IMR-90 (cell line): ENCODE data around the gene PABPC1L. TPM values are rescaled to one million over a fixed set of nuclear protein-coding genes. Genes with fewer than 3 reads are reported as not detected.

Experiments
- ATAC-seq: fragments of 200-7000 bp; cut with Tn5 transposase; 2 replicates; pipeline ENCODE4 v1.9.1; 2020; ENCODE audit warnings: low read depth, mild to moderate bottlenecking, moderate library complexity
- BruUV-seq: library from RNA; stranded (reverse); fragments of 400-500 nt; replicated peaks from 2 replicates; lab custom pipeline; 2021; lab: Mats Ljungman, UMichigan
- CTCF ChIA-PET: fragments of 300-600 bp; formaldehyde crosslinking; extraction: SDS; loops from one replicate; lab custom pipeline; 2021; ENCODE audit warnings: antibody characterized with exemption; lab: Yijun Ruan, JAX
- POLR2A ChIA-PET: fragments of 300-600 bp; sonication (Branson Sonifier 250); formaldehyde crosslinking; loops from one replicate; lab custom pipeline; 2022; ENCODE audit warnings: antibody characterized with exemption; ENCODE audit not compliant: unreplicated experiment; lab: Charles Lee
- DNase-seq: peaks from one replicate; pipeline ENCODE4 v3.0.0; 2013
- H2AFZ ChIP-seq: replicated peaks from 2 replicates; pipeline ENCODE3; 2013; ENCODE audit warnings: low read length, mild to moderate bottlenecking; ENCODE audit not compliant: poor library complexity
- H2AK5ac ChIP-seq: 2 replicates; pipeline ENCODE4 v1.6.1; 2013; ENCODE audit warnings: low read depth, low read length, inconsistent platforms
- H2AK9ac ChIP-seq: replicated peaks from 2 replicates; pipeline ENCODE3; 2013; ENCODE audit warnings: mild to moderate bottlenecking, low read depth, low read length, moderate library complexity; ENCODE audit not compliant: poor library complexity
- H2BK120ac ChIP-seq: 2 replicates; pipeline ENCODE4 v1.6.1; 2013; ENCODE audit warnings: low read depth, low read length, inconsistent platforms
- H2BK15ac ChIP-seq: 3 replicates; pipeline ENCODE4 v1.6.1; 2013; ENCODE audit warnings: low read depth, low read length, inconsistent platforms
- H2BK20ac ChIP-seq: 2 replicates; pipeline ENCODE4 v1.6.1; 2013; ENCODE audit warnings: low read depth, mild to moderate bottlenecking, inconsistent platforms, low read length, moderate library complexity
- H2BK5ac ChIP-seq: 2 replicates; pipeline ENCODE4 v1.6.1; 2013; ENCODE audit warnings: mild to moderate bottlenecking, low read depth, low read length, inconsistent platforms; ENCODE audit not compliant: poor library complexity, severe bottlenecking
- H3K14ac ChIP-seq: replicated peaks from 2 replicates; pipeline ENCODE4 v1.6.1; 2013; ENCODE audit warnings: low read depth, low read length, inconsistent platforms
- H3K18ac ChIP-seq: 2 replicates; pipeline ENCODE4 v1.6.1; 2013; ENCODE audit warnings: low read depth, low read length, control low read depth
- H3K23ac ChIP-seq: 2 replicates; pipeline ENCODE4 v1.6.1; 2013; ENCODE audit warnings: low read depth, low read length, inconsistent platforms
- H3K27ac ChIP-seq: 2 replicates; pipeline ENCODE4 v1.5.1; 2013; ENCODE audit warnings: mild to moderate bottlenecking, control low read depth, low read length; ENCODE audit not compliant: insufficient read depth
- H3K27me3 ChIP-seq: 2 replicates; pipeline ENCODE4 v1.6.1; 2013; ENCODE audit warnings: low read length; ENCODE audit not compliant: control insufficient read depth, insufficient read depth
- H3K36me3 ChIP-seq: 2 replicates; pipeline ENCODE4 v1.6.1; 2013; ENCODE audit warnings: low read length, mixed read lengths; ENCODE audit not compliant: control insufficient read depth, insufficient read depth
- H3K4ac ChIP-seq: 2 replicates; pipeline ENCODE4 v1.6.1; 2013; ENCODE audit warnings: low read depth, low read length, inconsistent platforms
- H3K4me1 ChIP-seq: 2 replicates; pipeline ENCODE4 v1.6.1; 2013; ENCODE audit warnings: low read length, mixed read lengths; ENCODE audit not compliant: control insufficient read depth, insufficient read depth
- H3K4me2 ChIP-seq: 2 replicates; pipeline ENCODE4 v1.6.1; 2013; ENCODE audit warnings: low read depth, mild to moderate bottlenecking, control low read depth, low read length, moderate library complexity
- H3K4me3 ChIP-seq: 2 replicates; pipeline ENCODE4 v1.5.1; 2013; ENCODE audit warnings: low read depth, mild to moderate bottlenecking, control low read depth, low read length, moderate library complexity; ENCODE audit not compliant: insufficient read depth
- H3K56ac ChIP-seq: 2 replicates; pipeline ENCODE4 v1.6.1; 2013; ENCODE audit warnings: low read length, inconsistent platforms; ENCODE audit not compliant: insufficient read depth; ENCODE audit errors: extremely low read depth
- H3K79me1 ChIP-seq, 2 experiments: 2 replicates each; pipeline ENCODE4 v1.6.1; 2013; ENCODE audit warnings: low read length in 2 of 2, inconsistent platforms in 1 of 2, low read depth in 1 of 2
- H3K9ac ChIP-seq: 2 replicates; pipeline ENCODE4 v1.6.1; 2013; ENCODE audit warnings: low read depth, low read length, control low read depth
- H3K9me1 ChIP-seq: 2 replicates; pipeline ENCODE4 v1.6.1; 2013; ENCODE audit warnings: low read length, inconsistent platforms; ENCODE audit not compliant: insufficient read depth
- H3K9me3 ChIP-seq: 2 replicates; pipeline ENCODE4 v1.6.1; 2013; ENCODE audit warnings: low read length; ENCODE audit not compliant: control insufficient read depth, insufficient read depth
- H4K20me1 ChIP-seq: 2 replicates; pipeline ENCODE4 v1.6.1; 2013; ENCODE audit warnings: low read length, inconsistent platforms; ENCODE audit not compliant: insufficient read depth
- H4K5ac ChIP-seq: 2 replicates; pipeline ENCODE4 v1.6.1; 2013; ENCODE audit warnings: mild to moderate bottlenecking, low read depth, low read length, control low read depth
- H4K8ac ChIP-seq, 2 experiments: 2 replicates each; pipeline ENCODE4 v1.6.1; 2013; ENCODE audit warnings: low read depth in 2 of 2, low read length in 2 of 2, control low read depth in 1 of 2, inconsistent platforms in 1 of 2
- H4K91ac ChIP-seq: 2 replicates; pipeline ENCODE4 v1.6.1; 2013; ENCODE audit warnings: low read depth, low read length, inconsistent platforms; ENCODE audit not compliant: insufficient read depth
- BHLHE40 ChIP-seq: fragments of 150-350 bp; IDR thresholded peaks from 2 replicates; pipeline ENCODE4 v1.6.1; 2016; ENCODE audit warnings: mild to moderate bottlenecking, low read depth, low read length
- CTCF ChIP-seq: conservative IDR thresholded peaks from 2 replicates; pipeline ENCODE4 v1.5.1; 2012; ENCODE audit warnings: mild to moderate bottlenecking, low read depth, low read length, improper control_type of control experiment
- MAFK ChIP-seq: IDR thresholded peaks from 2 replicates; pipeline ENCODE4 v1.6.1; 2012; ENCODE audit warnings: low read depth, low read length, improper control_type of control experiment
- RCOR1 ChIP-seq: IDR thresholded peaks from 2 replicates; pipeline ENCODE4 v1.6.1; 2012; ENCODE audit warnings: mild to moderate bottlenecking, low read length, improper control_type of control experiment; ENCODE audit not compliant: insufficient replicate concordance
- RFX5 ChIP-seq: IDR thresholded peaks from 2 replicates; pipeline ENCODE4 v1.8.0; 2012; ENCODE audit warnings: low read depth, mild to moderate bottlenecking, low read length, moderate library complexity
- SMC3 ChIP-seq: fragments of 150-350 bp; IDR thresholded peaks from 2 replicates; pipeline ENCODE4 v1.6.1; 2016; ENCODE audit warnings: low read depth, mild to moderate bottlenecking, antibody characterized with exemption, low read length, moderate library complexity
- WGBS, 2 experiments: methylation state at CpG; one replicate each; pipeline versions ENCODE4 v1.1.5 to v1.1.7; 2013; ENCODE audit warnings: missing lambda C conversion rate in 2 of 2; ENCODE audit not compliant: insufficient read length in 1 of 2; ENCODE audit errors: extremely low coverage in 2 of 2; 5-methylcytosine and 5-hydroxymethylcytosine counted together
- dilution Hi-C: fragments of 300-500 bp; cut with HindIII; formaldehyde crosslinking; loops from one replicate; pipeline ENCODE4 v1.14.3; 2018; ENCODE audit warnings: low sequenced_read_pairs; ENCODE audit not compliant: unreplicated experiment
- in situ Hi-C: fragments of 300-500 bp; cut with MboI; formaldehyde crosslinking; loops from 3 replicates; pipeline ENCODE4 v1.14.3; 2019; ENCODE audit warnings: low sequenced_read_pairs, inconsistent platforms, mixed read lengths
- intact Hi-C: fragments of 100-400 bp; cut with micrococcal nuclease; formaldehyde crosslinking; loops from 2 replicates; pipeline ENCODE4 v1.10.0; 2022
- polyA plus RNA-seq, 3 experiments: library from polyadenylated mRNA; depleted of rRNA; stranded (reverse); fragments of >200 nt; gene quantifications; 2 replicates each; pipeline ENCODE4 v1.2.3, GENCODE V29; 2012; ENCODE audit warnings: low replicate concordance in 1 of 3
- total RNA-seq: library from RNA; depleted of rRNA; stranded (reverse); fragments of >200 nt; gene quantifications from 2 replicates; pipeline ENCODE4 v1.2.3, GENCODE V29; 2012

Gene PABPC1L
- total and polyA plus RNA-seq, 2 of the 4 experiments (the other 2 are of a cell fraction) = 6.1 to 82.4 TPM

DNA sequence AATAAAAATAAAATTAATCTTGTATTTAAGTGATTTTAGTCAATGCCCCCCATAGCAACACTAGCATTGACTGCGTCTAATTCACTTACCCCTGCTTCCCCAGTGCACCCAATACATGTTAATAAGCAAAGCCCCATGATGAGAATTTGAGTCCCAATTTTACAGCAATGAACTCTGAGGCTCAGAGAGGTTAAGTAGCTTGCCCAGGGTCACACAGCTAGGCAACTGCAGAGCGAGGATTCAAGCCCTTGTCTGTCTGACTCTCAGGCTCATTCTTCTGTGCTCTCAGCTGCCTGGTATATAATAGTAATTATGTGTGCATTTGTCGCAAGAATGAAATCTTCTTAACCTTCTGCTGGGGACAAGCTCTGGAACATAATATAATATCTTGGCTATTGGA is 8.5 kb downstream of the PABPC1L start:
- H2BK120ac ChIP-seq = no peak overlapping the region
- in situ Hi-C loops (no loop called here), dilution Hi-C loops (no loop called here), intact Hi-C loops (no loop called here)
- no peak overlapping the region for H3K9ac ChIP-seq
- no peak overlapping the region for H2BK5ac ChIP-seq
- H4K8ac ChIP-seq = no peak overlapping the region
- no peaks in the 10 kb centered on the region for H3K4me1 ChIP-seq
- H3K23ac ChIP-seq = no peak overlapping the region
- H3K9me3 ChIP-seq = no peaks in the 10 kb centered on the region
- H4K91ac ChIP-seq = no peak overlapping the region
- no peak overlapping the region for H3K27ac ChIP-seq
- H4K5ac ChIP-seq = no peak overlapping the region
- no peak overlapping the region for H3K14ac ChIP-seq
- H3K4me2 ChIP-seq = no peak overlapping the region
- H2AK9ac ChIP-seq = no peak overlapping the region
- no peaks in the 10 kb centered on the region for H4K20me1 ChIP-seq
- no peak overlapping the region for H3K56ac ChIP-seq
- no peak overlapping the region for H2BK20ac ChIP-seq
- H3K36me3 ChIP-seq = peaks cover 30% of the 10 kb centered on the region
- H3K4me3 ChIP-seq = no peak overlapping the region
- no peak overlapping the region for H2AFZ ChIP-seq
- H3K27me3 ChIP-seq = no peaks in the 10 kb centered on the region
- peaks cover 5% of the 10 kb centered on the region; the same call in 1 of the 2 replicates for H3K9me1 ChIP-seq
- no CpG with 5 or more reads among the region's 3 CpGs for WGBS, 2 experiments
- H3K18ac ChIP-seq = no peak overlapping the region
- TF ChIP-seq RCOR1 = no peak
- TF ChIP-seq SMC3 = no peak
- no peak for TF ChIP-seq MAFK
- TF ChIP-seq RFX5 = no peak
- no peak for TF ChIP-seq BHLHE40
- TF ChIP-seq CTCF = no peak
- POLR2A ChIA-PET = interaction anchor here (0.6 kb wide), 1 partner anchor 10 kb away, joined by 8 read pairs; no protein-coding TSS in a partner anchor
- DNase-seq (no peak), ATAC-seq (no peak)
- BruUV-seq = no TSS peak
- no peaks in the 10 kb centered on the region for H3K79me1 ChIP-seq
- H2AK5ac ChIP-seq = no peak overlapping the region
- no peak overlapping the region for H3K4ac ChIP-seq
- H2BK15ac ChIP-seq = no peak overlapping the region
- CTCF ChIA-PET = no interaction called here
